GM19395 (cell line): ENCODE data around the gene ZNF527.
"Not testable (repeated sequence)": the region's sequence is repeated elsewhere in the genome, so short reads cannot be mapped to it uniquely, and the experiment has no call there.

ENCODE experiments used
- ATAC-seq: cut with Tn5 transposase; IDR thresholded peaks from one replicate; pipeline ENCODE4 v1.9.1; 2021; ENCODE audit warnings: mild to moderate bottlenecking, moderate library complexity; ENCODE audit not compliant: unreplicated experiment

ZNF527 gene

DNA sequence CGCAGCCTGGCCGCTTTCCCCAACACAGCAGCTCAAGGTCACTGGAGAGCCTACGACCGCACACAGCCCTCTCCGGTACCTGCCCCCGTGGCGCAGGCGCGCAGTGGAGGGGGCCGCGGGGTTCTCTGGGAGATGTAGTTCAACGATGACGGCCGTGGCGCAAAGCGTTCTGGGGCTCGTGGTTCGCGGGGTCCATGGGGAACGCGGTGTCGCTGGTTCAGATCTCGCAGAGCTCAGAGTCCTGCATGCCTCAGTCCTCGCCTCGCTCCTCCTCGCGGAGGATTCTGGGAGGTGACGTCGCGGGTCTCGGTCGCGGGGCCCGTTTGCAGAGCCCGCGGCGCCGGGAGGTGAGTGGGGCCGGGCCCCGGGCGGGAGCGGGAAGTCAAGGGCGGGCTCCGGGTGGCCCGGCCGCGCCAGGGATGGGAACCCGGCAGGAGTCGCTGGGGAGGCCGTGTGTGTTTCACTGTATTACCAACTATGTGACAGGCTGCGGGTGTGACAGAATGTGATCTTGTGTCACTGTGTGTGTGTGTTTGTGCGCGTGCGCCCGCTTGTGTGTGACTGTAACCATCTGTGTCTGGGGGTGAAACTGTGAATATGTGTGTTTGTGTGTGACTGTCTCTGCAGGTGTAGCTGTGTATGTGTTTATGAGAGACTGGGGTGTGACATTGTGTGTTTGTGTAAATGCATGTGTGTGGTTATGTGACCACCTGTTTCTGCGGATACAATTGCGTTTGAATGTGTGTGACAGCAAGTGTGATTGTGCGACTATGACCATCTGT lies at the start of gene ZNF527:
TSS of gene ZNF527 (plus strand) at position 220 of the 782 bp plus-strand sequence. CDS start 3,100 bp downstream, outside the sequence.
- peak; percentile 97 for ATAC-seq

DNA sequence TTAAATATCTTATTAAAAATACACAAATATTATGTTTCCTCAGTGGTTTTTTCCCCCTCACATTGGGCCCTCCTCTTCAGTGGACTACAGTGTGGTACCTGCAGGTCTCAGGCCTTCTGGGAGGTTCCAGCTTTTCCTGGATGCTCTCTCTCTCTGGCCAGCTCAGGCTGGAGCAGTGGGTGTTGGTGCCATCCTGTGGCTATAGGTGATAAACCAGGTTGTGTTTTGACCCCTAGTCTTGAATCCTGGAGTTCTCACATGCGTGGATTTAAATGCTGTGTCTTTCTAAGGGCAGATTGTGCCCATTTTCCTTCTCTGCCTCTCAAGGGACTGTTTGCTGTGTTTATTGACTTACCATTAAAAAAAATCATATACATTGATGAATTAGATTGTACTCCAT lies 41.2 kb upstream of the ZNF527 start:
- no peak for ATAC-seq

DNA sequence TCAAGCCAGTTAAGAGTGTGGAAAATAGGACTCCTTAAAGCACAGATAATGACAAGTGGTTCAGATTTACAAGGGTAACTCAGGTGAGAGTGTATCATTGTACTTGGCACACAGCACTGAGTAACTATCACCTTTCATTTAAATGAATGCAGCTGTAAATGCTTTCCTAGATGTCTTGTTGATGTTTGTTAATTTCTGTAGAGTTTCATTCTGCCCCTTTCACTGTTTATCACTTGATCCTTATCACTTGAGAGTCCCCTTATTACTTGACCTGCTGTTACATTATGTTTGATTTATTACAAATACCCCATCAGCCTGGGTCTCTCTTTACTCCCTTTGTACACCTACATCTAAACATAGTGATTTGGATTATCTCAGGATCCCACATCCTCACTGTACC lies 38.1 kb upstream of the ZNF527 start:
- no peak for ATAC-seq

DNA sequence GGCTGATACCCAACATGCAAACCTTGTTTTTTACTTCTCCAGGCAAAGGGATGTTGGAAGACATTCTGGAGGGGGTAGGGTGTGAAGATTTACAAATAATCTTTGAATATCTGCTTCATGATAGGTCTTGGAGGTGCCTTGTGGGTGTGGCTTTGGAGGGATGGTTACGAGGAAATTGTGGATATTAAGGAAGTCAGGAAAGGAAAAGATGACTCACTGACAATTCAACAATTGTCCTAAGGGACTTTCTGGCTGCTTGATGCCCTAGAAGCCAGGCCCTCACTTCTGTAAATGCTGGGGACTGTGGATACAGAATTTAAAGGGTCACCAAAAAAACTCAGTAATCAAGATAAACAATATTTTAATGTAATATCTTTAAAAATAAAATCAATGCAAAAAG lies 37.4 kb upstream of the ZNF527 start:
- no peak for ATAC-seq

DNA sequence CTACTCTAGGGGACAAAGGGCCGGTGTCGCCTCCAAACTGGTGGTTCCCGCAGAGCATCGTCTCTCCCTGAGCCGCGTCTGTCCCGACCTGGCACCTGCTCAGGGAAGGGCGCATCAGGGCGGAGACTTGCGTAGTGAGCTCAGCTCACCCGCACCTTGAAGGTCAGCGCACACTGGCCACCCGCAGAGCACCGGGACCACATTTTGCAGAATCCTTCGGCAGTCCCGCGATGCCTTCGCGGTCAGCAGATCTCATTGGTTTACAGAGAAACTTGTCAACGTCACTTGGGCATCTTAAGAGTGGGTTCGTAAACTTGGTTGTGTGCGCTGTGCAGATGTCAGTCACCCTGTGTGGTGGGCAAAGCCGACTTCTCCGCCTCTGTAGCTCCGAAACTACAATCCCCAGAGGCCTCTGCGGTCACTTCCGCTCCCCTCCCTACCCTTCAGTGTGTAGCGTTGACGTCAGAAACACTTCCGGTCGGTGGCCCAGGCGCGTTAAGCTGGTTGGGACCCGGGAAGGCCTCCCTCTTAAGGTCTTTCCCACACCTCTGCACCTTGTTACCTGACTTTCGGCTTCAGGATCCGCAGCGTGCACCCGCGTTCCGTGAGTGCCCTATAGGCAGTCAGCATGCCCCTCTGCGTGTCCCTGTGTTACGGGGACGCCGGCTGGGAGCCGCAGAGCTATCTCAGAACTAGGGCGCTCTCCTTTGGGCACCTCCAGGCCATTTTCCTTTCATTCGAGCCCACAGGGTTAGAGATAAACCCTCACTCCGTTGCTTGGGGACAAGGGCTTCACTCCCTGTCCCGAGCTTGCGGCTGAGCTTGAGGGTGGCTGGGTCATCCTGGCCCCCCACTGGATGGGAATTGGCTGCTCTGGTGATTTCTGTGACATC lies 36.5 kb upstream of the ZNF527 start:
- ATAC-seq = peak; percentile 94

DNA sequence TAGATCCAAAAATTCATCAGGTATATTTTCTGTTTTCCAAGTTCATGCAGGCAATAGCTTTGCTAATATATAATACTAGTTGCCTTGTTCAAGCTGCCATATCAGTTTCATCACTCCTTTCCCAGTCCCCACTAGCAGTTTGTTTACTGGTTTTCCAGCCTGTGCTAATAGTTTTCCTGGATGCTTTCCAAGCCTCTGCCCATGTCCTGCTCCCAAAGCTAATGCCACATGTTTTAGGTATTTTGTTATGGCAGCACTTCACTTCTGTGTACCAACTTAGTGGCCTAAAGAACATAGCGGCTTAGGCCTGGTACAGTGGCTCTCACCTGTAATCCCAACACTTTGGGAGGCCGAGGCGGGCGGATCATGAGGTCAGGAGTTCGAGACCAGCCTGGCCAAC lies 28.1 kb upstream of the ZNF527 start:
- no peak for ATAC-seq

DNA sequence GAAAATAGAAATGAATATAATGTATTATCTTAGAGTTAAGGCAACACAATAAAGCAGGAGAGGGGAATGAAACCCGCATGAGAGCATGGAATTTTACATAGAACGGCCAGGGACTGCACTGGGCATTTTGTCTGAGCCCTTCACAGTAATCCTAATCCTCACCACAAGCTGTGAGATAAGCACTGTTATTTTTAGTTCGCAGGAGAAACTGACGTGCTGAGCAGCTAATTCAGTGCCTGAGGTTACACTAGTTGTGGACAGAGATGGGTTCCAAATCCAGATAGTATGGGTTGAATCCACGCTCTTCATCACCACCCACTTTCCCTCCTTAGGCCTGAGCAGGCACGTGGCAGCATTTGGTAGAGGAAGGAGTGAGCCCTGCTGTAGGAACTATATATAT lies 24.8 kb upstream of the ZNF527 start:
- ATAC-seq = no peak

DNA sequence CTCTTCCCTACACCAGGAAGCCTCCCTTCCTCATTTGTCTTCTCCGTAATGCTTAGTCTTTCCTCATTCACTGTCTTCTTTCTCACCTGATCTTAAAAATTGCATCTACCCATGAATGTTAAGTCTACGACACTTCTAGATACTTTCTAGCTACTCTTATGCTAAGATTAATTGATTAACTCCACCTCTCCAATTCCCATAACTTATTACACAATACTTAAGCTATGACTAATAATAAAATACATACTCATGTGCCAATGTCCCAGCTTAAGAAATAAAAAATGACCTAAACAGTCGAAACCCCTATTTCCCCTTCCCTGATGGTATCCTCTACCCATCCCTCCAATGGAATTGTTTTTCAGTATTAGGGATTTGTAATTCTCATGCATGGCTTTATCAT lies 22.8 kb upstream of the ZNF527 start:
- ATAC-seq = no peak

DNA sequence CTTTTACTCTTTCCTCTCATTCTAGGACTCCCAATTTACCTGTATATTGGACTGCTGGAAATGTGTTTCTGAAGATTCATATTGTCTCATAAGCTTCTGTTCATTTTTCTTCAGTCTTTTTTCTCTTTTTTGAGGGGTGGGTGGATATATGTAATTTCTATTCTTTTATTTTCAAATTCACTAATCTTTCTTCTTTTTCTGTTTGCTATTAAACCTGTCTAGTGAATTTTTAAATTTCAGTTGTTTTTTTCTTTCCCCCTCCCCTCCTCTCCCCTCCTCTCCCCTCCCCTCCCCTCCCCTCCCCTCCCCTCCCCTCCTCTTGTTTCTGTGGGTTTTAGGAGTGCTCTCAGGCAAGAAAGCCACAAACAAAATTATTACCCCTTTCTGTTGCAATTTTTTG lies 16.9 kb upstream of the ZNF527 start:
- ATAC-seq = no peak

DNA sequence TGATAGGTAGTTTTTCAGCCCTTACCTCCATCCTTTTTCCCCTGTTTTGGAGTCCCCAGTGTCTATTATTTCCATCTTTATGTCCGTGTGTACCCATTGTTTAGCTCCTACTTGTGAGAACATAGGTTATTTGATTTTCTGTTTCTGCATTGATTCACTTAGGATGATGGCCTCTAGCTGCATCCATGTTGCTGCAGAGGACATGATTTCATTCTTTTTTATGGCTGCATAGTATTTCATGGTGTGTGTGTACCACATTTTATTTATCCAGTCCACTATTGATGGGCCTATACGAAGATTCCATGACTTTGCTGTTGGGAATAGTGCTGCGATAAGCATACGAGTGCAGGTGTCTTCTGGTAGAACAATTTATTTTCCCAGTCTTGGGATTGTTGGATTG lies 15.0 kb upstream of the ZNF527 start:
- ATAC-seq = no peak

DNA sequence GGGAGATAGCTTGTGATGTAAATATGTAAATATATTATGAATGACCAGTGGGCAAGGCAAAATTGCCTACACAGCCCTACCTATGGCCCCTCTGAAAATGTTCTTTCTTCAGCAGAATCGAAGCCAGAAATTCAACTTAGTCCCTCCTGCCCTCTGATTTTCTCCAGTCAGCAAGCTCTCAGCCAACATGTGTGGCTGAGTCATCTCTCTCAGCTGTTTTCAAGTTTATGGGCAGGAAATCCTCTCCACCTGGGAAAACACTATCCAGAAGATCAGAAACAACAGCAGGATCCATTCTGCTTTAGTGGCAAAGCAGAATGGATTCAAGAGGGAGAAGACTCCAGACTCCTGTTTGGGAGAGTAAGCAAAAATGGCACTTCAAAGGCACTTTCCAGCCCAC lies 8.9 kb upstream of the ZNF527 start:
- no peak for ATAC-seq

DNA sequence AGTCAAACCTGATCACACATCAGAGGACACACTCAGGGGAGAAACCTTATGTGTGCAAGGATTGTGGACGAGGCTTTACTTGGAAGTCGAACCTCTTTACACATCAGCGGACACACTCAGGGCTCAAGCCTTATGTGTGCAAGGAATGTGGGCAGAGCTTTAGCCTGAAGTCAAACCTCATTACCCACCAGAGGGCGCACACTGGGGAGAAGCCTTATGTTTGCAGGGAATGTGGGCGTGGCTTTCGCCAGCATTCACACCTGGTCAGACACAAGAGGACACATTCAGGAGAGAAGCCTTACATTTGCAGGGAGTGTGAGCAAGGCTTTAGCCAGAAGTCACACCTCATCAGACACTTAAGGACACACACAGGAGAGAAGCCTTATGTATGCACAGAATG lies 8.2 kb upstream of the ZNF527 start:
- ATAC-seq = no peak

DNA sequence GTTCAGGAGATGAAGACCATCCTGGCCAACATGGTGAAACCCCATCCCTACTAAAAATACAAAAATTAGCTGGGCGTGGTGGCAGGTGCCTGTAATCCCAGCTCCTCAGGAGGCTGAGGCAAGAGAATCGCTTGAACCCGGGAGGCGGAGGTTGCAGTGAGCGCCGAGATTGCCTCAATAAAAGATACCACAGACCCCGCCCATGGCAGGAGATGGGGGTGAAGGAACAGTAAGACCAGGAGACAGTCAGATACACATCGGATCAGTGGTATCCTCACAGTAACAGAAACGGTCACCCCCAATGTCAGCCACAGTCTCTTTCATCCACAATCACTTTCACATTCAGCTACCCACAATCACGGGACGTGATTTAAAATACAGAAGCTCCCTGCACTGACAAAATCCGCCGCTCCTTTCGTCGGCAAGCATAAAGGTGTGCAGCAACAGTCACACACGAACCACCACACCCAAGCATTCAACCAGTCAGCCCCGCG lies 466 bp upstream of the ZNF527 start:
- peak; percentile 41 for ATAC-seq

DNA sequence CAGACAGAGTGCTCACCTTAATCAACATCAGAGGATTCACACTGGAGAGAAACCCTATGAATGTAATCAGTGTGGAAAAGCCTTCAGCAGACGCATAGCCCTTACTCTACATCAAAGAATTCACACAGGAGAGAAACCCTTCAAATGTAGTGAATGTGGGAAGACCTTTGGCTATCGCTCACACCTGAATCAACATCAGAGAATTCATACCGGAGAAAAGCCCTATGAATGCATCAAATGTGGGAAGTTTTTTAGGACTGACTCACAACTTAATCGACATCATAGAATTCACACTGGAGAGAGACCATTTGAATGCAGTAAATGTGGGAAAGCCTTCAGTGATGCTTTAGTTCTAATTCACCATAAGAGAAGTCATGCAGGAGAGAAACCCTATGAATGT lies 18.3 kb downstream of the ZNF527 start:
- ATAC-seq = no peak

DNA sequence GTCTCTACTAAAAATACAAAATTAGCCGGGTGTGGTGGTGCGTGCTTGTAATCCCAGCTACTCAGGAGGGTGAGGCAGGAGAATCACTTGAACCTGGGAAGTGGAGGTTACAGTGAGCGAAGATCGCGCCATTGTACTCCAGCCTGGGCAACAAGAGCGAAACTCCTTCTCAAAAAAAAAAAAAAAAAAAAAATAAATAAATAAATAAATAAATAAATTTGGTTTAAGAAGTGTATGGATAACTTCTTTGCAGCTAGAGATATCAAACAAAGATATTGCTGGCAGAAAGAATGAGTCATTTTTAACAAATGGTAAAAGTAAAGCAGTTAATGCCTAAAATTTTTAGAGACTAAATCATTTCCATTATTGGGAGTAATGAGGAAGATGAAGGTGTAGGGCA lies 20.5 kb downstream of the ZNF527 start:
- not testable (repeated sequence) for ATAC-seq

DNA sequence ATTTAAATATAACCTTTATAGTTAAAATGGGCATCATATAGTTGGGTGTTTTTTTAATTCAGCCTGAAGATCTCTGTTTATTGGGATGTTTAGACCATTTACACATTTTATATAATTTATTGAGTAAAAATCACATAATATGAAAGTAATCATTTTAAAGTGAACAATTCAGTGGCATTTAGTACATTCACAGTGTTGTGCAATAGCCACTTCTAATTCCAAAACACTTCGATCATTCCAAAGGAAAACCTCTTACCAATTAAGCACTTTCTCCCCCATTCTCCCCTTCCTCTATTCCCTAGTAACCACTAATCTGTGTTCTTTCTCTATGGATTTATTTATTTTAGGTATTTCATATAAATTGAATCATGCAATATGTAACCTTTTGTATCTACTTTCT lies 30.2 kb downstream of the ZNF527 start:
- no peak for ATAC-seq

DNA sequence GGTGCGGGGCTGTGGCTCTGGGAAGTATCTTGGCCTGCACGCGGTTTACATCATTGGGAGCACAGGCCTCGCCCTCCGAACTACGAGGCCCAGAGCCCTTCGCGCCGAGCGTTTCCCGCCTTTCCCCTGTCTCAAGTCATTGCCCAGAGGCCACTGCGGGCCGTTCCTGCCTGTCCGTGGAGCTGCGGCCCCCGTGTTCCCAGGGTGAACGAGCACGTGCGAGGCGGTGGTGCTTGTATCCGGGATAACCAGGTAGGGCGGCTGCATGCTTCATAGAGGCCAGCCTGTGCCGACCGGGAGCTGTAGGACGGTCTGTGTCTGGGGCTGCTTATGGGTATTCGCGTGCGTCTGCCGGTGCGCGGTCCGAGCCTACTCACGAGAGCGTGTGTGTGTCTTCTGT lies 32.5 kb downstream of the ZNF527 start:
- no peak for ATAC-seq

DNA sequence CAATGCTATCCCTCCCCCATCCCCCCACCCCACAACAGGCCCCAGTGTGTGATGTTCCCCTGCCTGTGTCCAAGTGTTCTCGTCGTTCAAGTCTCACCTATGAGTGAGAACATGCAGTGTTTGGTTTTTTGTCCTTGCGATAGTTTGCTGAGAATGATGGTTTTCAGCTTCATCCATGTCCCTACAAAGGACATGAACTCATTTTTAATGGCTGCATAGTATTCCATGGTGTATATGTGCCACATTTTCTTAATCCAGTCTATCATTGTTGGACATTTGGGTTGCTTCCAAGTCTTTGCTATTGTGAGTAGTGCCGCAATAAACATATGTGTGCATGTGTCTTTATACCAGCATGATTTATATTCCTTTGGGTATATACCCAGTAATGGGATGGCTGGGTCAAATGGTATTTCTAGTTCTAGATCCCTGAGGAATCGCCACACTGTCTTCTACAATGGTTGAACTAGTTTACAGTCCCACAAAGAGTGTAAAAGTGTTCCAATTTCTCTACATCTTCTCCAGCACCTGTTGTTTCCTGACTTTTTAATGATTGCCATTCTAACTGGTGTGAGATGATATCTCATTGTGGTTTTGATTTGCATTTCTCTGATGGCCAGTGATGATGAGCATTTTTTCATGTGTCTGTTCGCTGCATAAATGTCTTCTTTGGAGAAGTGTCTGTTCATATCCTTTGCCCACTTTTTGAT lies 35.4 kb downstream of the ZNF527 start:
- ATAC-seq = not testable (repeated sequence)

DNA sequence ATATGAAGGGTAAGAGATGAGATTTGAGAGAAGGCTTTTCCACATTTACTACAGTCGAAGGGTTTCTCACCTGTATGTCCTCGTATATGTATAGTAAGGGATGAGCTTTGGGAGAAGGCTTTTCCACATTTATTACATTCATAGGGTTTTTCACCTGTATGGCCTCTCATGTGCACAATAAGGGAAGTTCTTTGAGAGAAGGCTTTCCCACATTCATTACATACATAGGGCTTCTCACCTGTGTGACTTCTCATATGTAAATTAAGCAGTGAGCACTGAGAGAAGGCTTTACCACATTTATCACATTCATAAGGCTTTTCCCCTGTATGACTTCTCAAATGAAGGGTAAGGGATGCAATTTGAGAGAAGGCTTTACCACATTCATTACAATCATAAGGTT lies 41.8 kb downstream of the ZNF527 start:
- ATAC-seq = no peak

DNA sequence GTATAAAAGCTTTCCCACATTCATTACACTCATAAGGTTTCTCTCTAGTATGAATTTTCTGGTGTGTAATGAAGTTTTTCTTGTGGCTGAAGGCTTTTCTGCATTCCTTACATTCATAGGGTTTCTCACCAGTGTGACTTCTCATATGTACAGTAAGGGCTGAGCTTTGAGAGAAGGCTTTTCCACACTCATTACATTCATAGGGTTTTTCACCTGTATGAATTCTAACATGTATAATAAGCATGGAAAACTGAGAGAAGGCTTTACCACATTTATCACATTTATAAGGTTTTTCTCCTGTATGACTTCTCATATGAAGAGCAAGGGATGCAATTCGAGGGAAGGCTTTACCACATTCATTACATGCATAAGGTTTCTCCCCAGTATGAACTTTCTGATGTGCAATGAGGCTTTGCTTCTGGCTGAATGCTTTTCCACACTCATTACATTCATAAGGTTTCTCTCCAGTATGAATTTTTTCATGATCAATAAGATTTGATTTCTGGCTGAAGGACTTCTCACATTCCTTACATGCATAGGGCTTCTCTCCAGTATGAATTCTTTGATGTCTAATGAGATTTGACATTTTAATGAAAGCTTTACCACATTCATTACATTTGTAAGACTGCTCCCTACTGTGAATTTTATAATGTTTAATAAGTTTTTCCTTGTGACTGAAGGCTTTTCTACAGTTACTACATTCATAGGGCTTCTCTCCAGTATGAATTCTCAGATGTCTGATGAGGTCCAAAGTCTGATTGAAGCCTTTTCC lies 42.6 kb downstream of the ZNF527 start:
- no peak for ATAC-seq
